Activated naive CD8-positive, alpha-beta T cell (primary cell): ENCODE measurements around the gene IDNK.

ENCODE experiments used
- H3K27ac Mint-ChIP-seq: one replicate; pipeline ENCODE4 v1.8.0; 2021; ENCODE audit warnings: mixed read lengths
- H3K27me3 Mint-ChIP-seq: one replicate; pipeline ENCODE4 v1.8.0; 2021; ENCODE audit warnings: mixed read lengths
- H3K36me3 Mint-ChIP-seq: one replicate; pipeline ENCODE4 v1.8.0; 2021; ENCODE audit warnings: mixed read lengths
- H3K4me1 Mint-ChIP-seq: one replicate; pipeline ENCODE4 v1.8.0; 2021; ENCODE audit warnings: low read depth, mixed read lengths
- H3K4me3 Mint-ChIP-seq: one replicate; pipeline ENCODE4 v1.8.0; 2021; ENCODE audit warnings: mild to moderate bottlenecking, mixed read lengths
- H3K9me3 Mint-ChIP-seq: one replicate; pipeline ENCODE4 v1.8.0; 2021; ENCODE audit warnings: low read depth, mixed read lengths

Gene IDNK

GRCh38 chr9:83651558-83651957 is 28.6 kb downstream of the IDNK start:
- H3K27me3 Mint-ChIP-seq: no peaks in the 10 kb centered on the region
- no peak overlapping the region for H3K27ac Mint-ChIP-seq
- peaks cover 26% of the 10 kb centered on the region for H3K36me3 Mint-ChIP-seq
- H3K4me1 Mint-ChIP-seq: peaks cover 1% of the 10 kb centered on the region
- no peaks in the 10 kb centered on the region for H3K9me3 Mint-ChIP-seq
- no peak overlapping the region for H3K4me3 Mint-ChIP-seq

DNA sequence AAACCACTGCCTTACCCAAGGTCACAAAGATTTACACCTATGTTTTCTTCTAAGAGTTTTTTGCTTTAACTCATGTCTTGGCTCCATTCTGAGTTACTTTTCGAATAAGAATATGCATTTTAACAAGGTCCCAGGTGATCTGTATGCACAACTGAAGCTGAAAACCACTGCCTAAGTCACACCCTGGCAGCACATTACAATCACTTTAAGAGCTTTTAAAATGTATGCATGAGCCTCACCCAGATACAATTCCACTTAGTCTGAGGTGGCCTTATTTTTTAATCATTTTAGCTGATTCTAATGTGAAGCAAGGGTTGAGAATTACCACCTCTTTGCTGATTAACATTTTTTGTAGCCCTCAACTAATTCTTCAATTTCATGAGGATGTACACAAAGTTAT is 29.5 kb downstream of the IDNK start:
- H3K27me3 Mint-ChIP-seq: no peaks in the 10 kb centered on the region
- no peak overlapping the region for H3K4me3 Mint-ChIP-seq
- H3K4me1 Mint-ChIP-seq: peaks cover 1% of the 10 kb centered on the region
- H3K9me3 Mint-ChIP-seq: no peaks in the 10 kb centered on the region
- no peak overlapping the region for H3K27ac Mint-ChIP-seq
- H3K36me3 Mint-ChIP-seq: peaks cover 26% of the 10 kb centered on the region

DNA sequence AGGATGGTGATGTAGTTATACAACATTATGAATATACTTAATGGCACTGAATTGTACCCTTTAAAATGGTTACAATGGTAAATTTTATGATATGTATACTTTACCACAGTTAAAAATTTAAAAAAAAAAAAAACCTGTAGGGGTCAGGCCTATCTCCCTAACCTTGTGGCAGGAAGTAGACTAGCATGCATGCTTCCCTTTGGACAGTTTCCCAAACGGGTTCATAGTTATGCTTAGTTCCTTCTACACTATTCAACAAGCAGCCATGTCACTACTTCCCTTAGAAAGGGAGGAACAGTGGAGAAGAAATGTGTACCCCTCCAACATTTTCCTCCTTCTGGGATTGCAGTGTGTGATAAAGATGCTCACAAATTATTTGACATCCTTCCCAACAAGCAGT is 32.5 kb downstream of the IDNK start:
- H3K4me3 Mint-ChIP-seq: no peak overlapping the region
- peaks cover 27% of the 10 kb centered on the region for H3K36me3 Mint-ChIP-seq
- no peaks in the 10 kb centered on the region for H3K9me3 Mint-ChIP-seq
- H3K4me1 Mint-ChIP-seq: no peaks in the 10 kb centered on the region
- H3K27me3 Mint-ChIP-seq: no peaks in the 10 kb centered on the region
- peak overlapping the region; percentile 34 for H3K27ac Mint-ChIP-seq

DNA sequence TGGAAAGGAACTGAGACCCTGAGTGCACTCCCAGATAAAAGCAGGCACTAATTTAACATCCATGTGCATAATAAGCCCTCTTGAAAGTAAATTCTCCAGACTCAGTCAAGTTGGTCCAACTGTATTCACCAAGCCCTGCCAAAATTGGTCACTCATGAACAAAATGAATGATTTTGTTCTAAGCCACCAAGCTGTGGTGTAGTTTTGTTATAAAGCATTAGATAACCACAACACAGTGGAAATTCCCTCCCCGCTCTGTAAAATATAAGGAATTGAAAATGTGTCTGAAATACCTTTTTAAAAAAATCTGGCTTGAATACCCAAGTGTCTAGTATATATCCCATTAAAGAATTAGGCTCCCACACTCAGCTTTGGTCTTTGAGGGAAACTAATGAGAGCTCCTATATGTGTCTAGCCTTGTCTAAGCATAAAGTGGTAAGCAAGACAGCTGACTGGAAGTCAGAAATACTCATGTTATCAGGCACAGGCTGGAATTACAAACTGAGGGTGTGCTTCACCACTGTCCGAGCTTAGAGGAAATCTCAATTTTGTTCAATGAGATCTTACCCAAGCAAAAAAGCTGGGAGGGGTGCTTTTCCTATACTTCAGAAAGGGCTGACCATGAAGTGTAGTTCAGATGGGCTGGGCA is 33.2 kb downstream of the IDNK start:
- H3K4me3 Mint-ChIP-seq: no peak overlapping the region
- peaks cover 26% of the 10 kb centered on the region for H3K36me3 Mint-ChIP-seq
- H3K9me3 Mint-ChIP-seq: no peaks in the 10 kb centered on the region
- no peaks in the 10 kb centered on the region for H3K4me1 Mint-ChIP-seq
- H3K27ac Mint-ChIP-seq: peak overlapping the region; percentile 34
- no peaks in the 10 kb centered on the region for H3K27me3 Mint-ChIP-seq

DNA sequence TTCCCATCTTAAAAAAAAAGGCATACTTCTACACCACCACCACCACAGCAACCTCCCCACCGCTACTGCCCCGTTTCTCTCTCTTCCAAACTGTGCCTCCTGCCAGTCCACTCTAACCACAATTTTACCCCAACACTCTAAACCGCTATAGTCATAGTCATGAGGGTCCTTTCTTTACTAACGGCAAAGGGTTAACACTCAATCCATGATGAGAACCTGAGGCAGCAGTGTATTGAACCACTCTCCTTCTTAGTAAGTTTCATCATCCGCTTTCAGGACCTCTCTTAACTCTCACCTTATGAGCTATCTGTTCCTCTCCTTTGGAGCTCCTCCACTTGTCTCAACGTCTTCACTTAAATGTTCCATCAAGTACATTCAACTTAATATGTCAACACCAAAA is 34.0 kb downstream of the IDNK start:
- H3K4me3 Mint-ChIP-seq: no peak overlapping the region
- no peaks in the 10 kb centered on the region for H3K4me1 Mint-ChIP-seq
- no peaks in the 10 kb centered on the region for H3K27me3 Mint-ChIP-seq
- H3K27ac Mint-ChIP-seq: no peak overlapping the region
- no peaks in the 10 kb centered on the region for H3K9me3 Mint-ChIP-seq
- H3K36me3 Mint-ChIP-seq: peaks cover 22% of the 10 kb centered on the region

DNA sequence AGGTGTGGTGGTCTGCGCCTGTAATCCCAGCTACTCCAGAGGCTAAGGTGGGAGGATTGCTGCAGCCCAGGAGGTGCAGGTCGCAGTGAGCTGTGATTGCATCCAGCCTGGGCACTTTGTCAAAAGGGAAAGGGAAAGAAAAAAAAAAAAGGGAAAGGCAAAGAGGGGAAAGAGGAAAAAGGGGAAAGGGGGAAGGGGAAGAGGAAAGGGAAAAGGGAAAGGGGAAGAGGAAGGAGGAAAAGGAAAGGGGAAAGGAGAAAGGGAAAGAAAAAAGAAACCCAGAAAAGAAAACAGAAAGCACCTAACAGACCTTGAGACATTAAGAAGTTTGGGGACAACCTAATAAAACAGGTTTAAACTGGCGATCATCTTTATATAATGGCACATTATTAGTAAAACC is 40.0 kb downstream of the IDNK start:
- H3K27me3 Mint-ChIP-seq: no peaks in the 10 kb centered on the region
- peaks cover 24% of the 10 kb centered on the region for H3K4me1 Mint-ChIP-seq
- H3K9me3 Mint-ChIP-seq: no peaks in the 10 kb centered on the region
- no peak overlapping the region for H3K27ac Mint-ChIP-seq
- H3K36me3 Mint-ChIP-seq: peaks cover 14% of the 10 kb centered on the region
- no peak overlapping the region for H3K4me3 Mint-ChIP-seq

GRCh38 chr9:83665580-83666200 is 42.7 kb downstream of the IDNK start:
- Mint-ChIP-seq H3K4me1 (peaks cover 24% of the 10 kb centered on the region), H3K4me3 (no peak overlapping the region), H3K36me3 (peaks cover 11% of the 10 kb centered on the region), H3K9me3 (no peaks in the 10 kb centered on the region), H3K27me3 (no peaks in the 10 kb centered on the region), H3K27ac (peak overlapping the region; percentile 82)

- Mint-ChIP-seq H3K4me1 (peaks cover 33% of the 10 kb centered on the region), H3K4me3 (no peak overlapping the region), H3K9me3 (no peaks in the 10 kb centered on the region), H3K27me3 (no peaks in the 10 kb centered on the region), H3K27ac (no peak overlapping the region), H3K36me3 (peaks cover 16% of the 10 kb centered on the region)
Measured at GRCh38 chr9:83669067-83669466, 46.1 kb downstream of the IDNK start.

DNA sequence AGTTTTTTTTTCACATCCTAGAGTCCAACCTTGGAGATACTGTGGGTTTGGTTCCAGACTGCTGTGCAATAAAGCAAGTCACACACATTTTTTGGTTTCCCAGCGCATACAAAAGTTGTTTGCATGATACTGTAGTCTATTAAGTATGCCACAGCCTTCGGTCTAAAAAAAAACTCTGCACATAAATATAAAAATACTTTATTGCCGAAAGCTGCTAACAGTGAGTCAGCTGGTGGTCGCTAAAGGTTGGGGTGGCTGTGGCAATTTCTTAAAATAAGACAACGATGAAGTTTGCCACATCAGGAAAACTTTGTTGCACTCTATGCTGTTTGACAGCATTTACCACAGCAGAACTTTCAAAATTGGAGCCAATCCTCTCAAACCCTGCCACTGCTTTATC is 47.4 kb downstream of the IDNK start:
- no peaks in the 10 kb centered on the region for H3K9me3 Mint-ChIP-seq
- H3K27me3 Mint-ChIP-seq: no peaks in the 10 kb centered on the region
- no peak overlapping the region for H3K4me3 Mint-ChIP-seq
- peaks cover 38% of the 10 kb centered on the region for H3K4me1 Mint-ChIP-seq
- peaks cover 15% of the 10 kb centered on the region for H3K36me3 Mint-ChIP-seq
- H3K27ac Mint-ChIP-seq: no peak overlapping the region

- peaks cover 8% of the 10 kb centered on the region for H3K36me3 Mint-ChIP-seq
- H3K9me3 Mint-ChIP-seq: no peaks in the 10 kb centered on the region
- peak overlapping the region; percentile 28 for H3K27ac Mint-ChIP-seq
- no peaks in the 10 kb centered on the region for H3K27me3 Mint-ChIP-seq
- H3K4me3 Mint-ChIP-seq: no peak overlapping the region
- peaks cover 31% of the 10 kb centered on the region for H3K4me1 Mint-ChIP-seq
Measured at GRCh38 chr9:83671451-83671850, 48.5 kb downstream of the IDNK start.

DNA sequence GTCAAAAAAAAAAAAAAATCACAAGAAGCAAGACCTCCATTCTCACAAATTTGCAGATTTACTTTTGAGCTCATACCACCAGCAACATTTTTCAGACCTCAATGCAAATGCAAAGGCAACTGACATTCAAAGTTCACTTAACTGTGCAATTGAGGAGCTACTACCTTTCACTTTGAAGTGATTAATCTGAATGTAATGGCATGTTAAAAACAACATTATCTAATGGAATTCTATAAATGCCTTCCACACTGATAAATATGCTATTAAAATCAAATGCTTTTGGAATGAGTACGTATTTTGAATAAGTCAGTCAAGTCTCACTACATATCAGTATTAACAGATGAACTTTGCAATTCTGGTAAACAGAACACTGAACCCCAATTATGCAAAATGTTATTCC is 52.5 kb downstream of the IDNK start:
- H3K4me1 Mint-ChIP-seq: peaks cover 31% of the 10 kb centered on the region
- H3K9me3 Mint-ChIP-seq: no peaks in the 10 kb centered on the region
- peaks cover 14% of the 10 kb centered on the region for H3K36me3 Mint-ChIP-seq
- no peak overlapping the region for H3K4me3 Mint-ChIP-seq
- H3K27me3 Mint-ChIP-seq: no peaks in the 10 kb centered on the region
- peak overlapping the region; percentile 22 for H3K27ac Mint-ChIP-seq

GRCh38 chr9:83677596-83677995 is 54.7 kb downstream of the IDNK start:
- peaks cover 11% of the 10 kb centered on the region for H3K36me3 Mint-ChIP-seq
- peaks cover 33% of the 10 kb centered on the region for H3K4me1 Mint-ChIP-seq
- H3K9me3 Mint-ChIP-seq: no peaks in the 10 kb centered on the region
- no peak overlapping the region for H3K4me3 Mint-ChIP-seq
- no peaks in the 10 kb centered on the region for H3K27me3 Mint-ChIP-seq
- peak overlapping the region; percentile 46 for H3K27ac Mint-ChIP-seq

GRCh38 chr9:83680233-83680632 is 57.3 kb downstream of the IDNK start:
- no peaks in the 10 kb centered on the region for H3K27me3 Mint-ChIP-seq
- no peak overlapping the region for H3K4me3 Mint-ChIP-seq
- peaks cover 32% of the 10 kb centered on the region for H3K4me1 Mint-ChIP-seq
- peaks cover 8% of the 10 kb centered on the region for H3K36me3 Mint-ChIP-seq
- no peak overlapping the region for H3K27ac Mint-ChIP-seq
- H3K9me3 Mint-ChIP-seq: no peaks in the 10 kb centered on the region

DNA sequence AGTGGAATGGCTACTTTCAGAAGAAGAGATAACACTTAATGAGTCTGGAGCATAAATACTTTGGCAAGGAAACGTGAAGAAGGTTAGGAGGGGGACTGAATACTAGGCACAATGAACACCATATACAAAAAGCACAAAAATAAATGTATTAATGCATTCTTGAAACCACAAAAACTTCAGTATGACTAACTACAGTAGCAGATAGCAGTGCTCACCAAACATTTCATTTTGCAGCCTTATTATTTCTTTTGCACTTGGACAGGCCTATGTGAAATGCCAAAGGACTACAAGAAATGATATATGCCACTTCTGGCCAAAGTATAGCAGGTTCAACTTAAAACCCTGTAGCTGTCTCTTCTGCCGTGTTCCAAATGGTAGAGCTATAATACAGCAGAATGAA is 58.5 kb downstream of the IDNK start:
- H3K4me1 Mint-ChIP-seq: peaks cover 34% of the 10 kb centered on the region
- H3K36me3 Mint-ChIP-seq: peaks cover 8% of the 10 kb centered on the region
- H3K27ac Mint-ChIP-seq: peak overlapping the region; percentile 6
- no peaks in the 10 kb centered on the region for H3K9me3 Mint-ChIP-seq
- H3K27me3 Mint-ChIP-seq: no peaks in the 10 kb centered on the region
- H3K4me3 Mint-ChIP-seq: no peak overlapping the region

GRCh38 chr9:83688921-83689320 is 66.0 kb downstream of the IDNK start:
- no peaks in the 10 kb centered on the region for H3K27me3 Mint-ChIP-seq
- peak overlapping the region; percentile 21 for H3K4me3 Mint-ChIP-seq
- peak overlapping the region; percentile 87 for H3K27ac Mint-ChIP-seq
- peaks cover 2% of the 10 kb centered on the region for H3K36me3 Mint-ChIP-seq
- no peaks in the 10 kb centered on the region for H3K9me3 Mint-ChIP-seq
- peaks cover 81% of the 10 kb centered on the region for H3K4me1 Mint-ChIP-seq

GRCh38 chr9:83691492-83691891 is 68.5 kb downstream of the IDNK start:
- Mint-ChIP-seq H3K4me3 (peak overlapping the region; percentile 1), H3K27ac (peak overlapping the region; percentile 30), H3K27me3 (no peaks in the 10 kb centered on the region), H3K4me1 (peaks cover 89% of the 10 kb centered on the region), H3K36me3 (no peaks in the 10 kb centered on the region), H3K9me3 (no peaks in the 10 kb centered on the region)
